IPS DF 6.9 (cell line): Measurements from ENCODE around the gene SGMS1.

Experiments used
- DNase-seq: peaks from one replicate; pipeline ENCODE4 v3.0.0-alpha.2; 2013; ENCODE audit warnings: low read depth, low spot score
- H3K27ac ChIP-seq: one replicate; pipeline ENCODE4 v1.5.1; 2013; ENCODE audit warnings: low read length, control low read depth
- H3K27me3 ChIP-seq: 2 replicates; pipeline ENCODE4 v1.6.1; 2013; ENCODE audit warnings: mild to moderate bottlenecking, low read length; ENCODE audit not compliant: control insufficient read depth, insufficient read depth
- H3K36me3 ChIP-seq: 2 replicates; pipeline ENCODE4 v1.6.1; 2013; ENCODE audit warnings: low read length; ENCODE audit not compliant: control insufficient read depth, insufficient read depth
- H3K4me1 ChIP-seq: 2 replicates; pipeline ENCODE4 v1.6.1; 2013; ENCODE audit warnings: low read length; ENCODE audit not compliant: control insufficient read depth, insufficient read depth
- H3K4me3 ChIP-seq: 2 replicates; pipeline ENCODE4 v1.5.1; 2013; ENCODE audit warnings: mild to moderate bottlenecking, low read length
- H3K9me3 ChIP-seq: 2 replicates; pipeline ENCODE4 v1.6.1; 2013; ENCODE audit warnings: low read length, inconsistent platforms; ENCODE audit not compliant: control insufficient read depth, insufficient read depth
- WGBS: extraction: QIAGEN DNeasy Blood & Tissue Kit; methylation state at CpG from one replicate; pipeline ENCODE4 v1.1.7; 2013; ENCODE audit warnings: mixed read lengths, missing lambda C conversion rate; ENCODE audit not compliant: insufficient read length, insufficient coverage; 5-methylcytosine and 5-hydroxymethylcytosine counted together

Gene SGMS1

GRCh38 chr10:50392426-50392825, 231.3 kb downstream of the SGMS1 start:
- Histone ChIP-seq H3K4me1 (no peaks in the 10 kb centered on the region), H3K9me3 (no peaks in the 10 kb centered on the region), H3K27me3 (no peaks in the 10 kb centered on the region), H3K27ac (no peak overlapping the region), H3K4me3 (no peak overlapping the region), H3K36me3 (no peaks in the 10 kb centered on the region)
- WGBS = no CpG with 5 or more reads among the region's 5 CpGs
- no peak for DNase-seq

- WGBS = no CpG with 5 or more reads among the region's 2 CpGs
- DNase-seq = no peak
- H3K27ac ChIP-seq = no peak overlapping the region
- H3K4me3 ChIP-seq = no peak overlapping the region
- no peaks in the 10 kb centered on the region for H3K9me3 ChIP-seq
- no peaks in the 10 kb centered on the region for H3K27me3 ChIP-seq
- no peaks in the 10 kb centered on the region; the same call in 1 of the 2 replicates for H3K4me1 ChIP-seq
- no peaks in the 10 kb centered on the region for H3K36me3 ChIP-seq
Observed at GRCh38 chr10:50390302-50390701, 233.5 kb downstream of the SGMS1 start.

GRCh38 chr10:50388181-50388580, 235.6 kb downstream of the SGMS1 start:
- Histone ChIP-seq H3K27ac (no peak overlapping the region), H3K4me1 (no peaks in the 10 kb centered on the region; the same call in 1 of the 2 replicates), H3K27me3 (no peaks in the 10 kb centered on the region), H3K9me3 (no peaks in the 10 kb centered on the region), H3K36me3 (no peaks in the 10 kb centered on the region), H3K4me3 (no peak overlapping the region)
- DNase-seq = no peak
- no CpG with 5 or more reads among the region's 2 CpGs for WGBS

GRCh38 chr10:50387732-50388073, 236.1 kb downstream of the SGMS1 start:
- DNase-seq = no peak

GRCh38 chr10:50387007-50387731, 236.6 kb downstream of the SGMS1 start:
- no peaks in the 10 kb centered on the region for H3K9me3 ChIP-seq
- H3K36me3 ChIP-seq = no peaks in the 10 kb centered on the region
- no peaks in the 10 kb centered on the region; the same call in 1 of the 2 replicates for H3K4me1 ChIP-seq
- H3K27me3 ChIP-seq = no peaks in the 10 kb centered on the region
- WGBS = no CpG with 5 or more reads among the region's 7 CpGs
- DNase-seq = no peak
- H3K4me3 ChIP-seq = no peak overlapping the region
- no peak overlapping the region for H3K27ac ChIP-seq

More at GRCh38 chr10:50387732-50388073, 236.1 kb downstream of the SGMS1 start:
- H3K27me3 ChIP-seq = no peaks in the 10 kb centered on the region
- WGBS = no CpG with 5 or more reads among the region's 2 CpGs
- H3K4me3 ChIP-seq = no peak overlapping the region
- H3K27ac ChIP-seq = no peak overlapping the region
- no peaks in the 10 kb centered on the region for H3K9me3 ChIP-seq
- H3K36me3 ChIP-seq = no peaks in the 10 kb centered on the region
- H3K4me1 ChIP-seq = no peaks in the 10 kb centered on the region; the same call in 1 of the 2 replicates

GRCh38 chr10:50385624-50386023, 238.1 kb downstream of the SGMS1 start:
- H3K4me1 ChIP-seq = no peaks in the 10 kb centered on the region; the same call in 1 of the 2 replicates
- DNase-seq = no peak
- H3K4me3 ChIP-seq = no peak overlapping the region
- no peak overlapping the region for H3K27ac ChIP-seq
- no peaks in the 10 kb centered on the region for H3K36me3 ChIP-seq
- H3K27me3 ChIP-seq = no peaks in the 10 kb centered on the region
- no CpG with 5 or more reads among the region's 2 CpGs for WGBS
- H3K9me3 ChIP-seq = no peaks in the 10 kb centered on the region

GRCh38 chr10:50384898-50385297, 238.9 kb downstream of the SGMS1 start:
- no CpG with 5 or more reads among the region's 2 CpGs for WGBS
- H3K4me1 ChIP-seq = no peaks in the 10 kb centered on the region; the same call in 1 of the 2 replicates

GRCh38 chr10:50384238-50384637, 239.5 kb downstream of the SGMS1 start:
- H3K4me1 ChIP-seq = no peaks in the 10 kb centered on the region; the same call in 1 of the 2 replicates
- H3K4me3 ChIP-seq = no peak overlapping the region

More at GRCh38 chr10:50384898-50385297, 238.9 kb downstream of the SGMS1 start:
- H3K27me3 ChIP-seq = no peaks in the 10 kb centered on the region
- H3K27ac ChIP-seq = no peak overlapping the region
- no peaks in the 10 kb centered on the region for H3K9me3 ChIP-seq
- no peak overlapping the region for H3K4me3 ChIP-seq
- H3K36me3 ChIP-seq = no peaks in the 10 kb centered on the region
- no peak for DNase-seq

GRCh38 chr10:50382576-50383023, 241.2 kb downstream of the SGMS1 start:
- no peaks in the 10 kb centered on the region for H3K9me3 ChIP-seq
- H3K4me3 ChIP-seq = no peak overlapping the region
- no CpG with 5 or more reads among the region's 4 CpGs for WGBS
- no peaks in the 10 kb centered on the region for H3K36me3 ChIP-seq
- no peaks in the 10 kb centered on the region for H3K27me3 ChIP-seq
- no peak overlapping the region for H3K27ac ChIP-seq
- no peak for DNase-seq
- no peaks in the 10 kb centered on the region; the same call in 1 of the 2 replicates for H3K4me1 ChIP-seq

More at GRCh38 chr10:50384238-50384637, 239.5 kb downstream of the SGMS1 start:
- H3K36me3 ChIP-seq = no peaks in the 10 kb centered on the region
- no peaks in the 10 kb centered on the region for H3K27me3 ChIP-seq
- no peaks in the 10 kb centered on the region for H3K9me3 ChIP-seq
- no peak overlapping the region for H3K27ac ChIP-seq
- DNase-seq = no peak

- no peak overlapping the region for H3K27ac ChIP-seq
- H3K27me3 ChIP-seq = no peaks in the 10 kb centered on the region
- DNase-seq = no peak
- no peaks in the 10 kb centered on the region for H3K9me3 ChIP-seq
- no CpG with 5 or more reads among the region's 3 CpGs for WGBS
- H3K36me3 ChIP-seq = no peaks in the 10 kb centered on the region
- no peaks in the 10 kb centered on the region for H3K4me1 ChIP-seq
- H3K4me3 ChIP-seq = no peak overlapping the region
Observed at GRCh38 chr10:50381642-50382041, 242.1 kb downstream of the SGMS1 start.

- no peak overlapping the region for H3K27ac ChIP-seq
Observed at GRCh38 chr10:50379616-50380015, 244.1 kb downstream of the SGMS1 start.

More at GRCh38 chr10:50379616-50380015, 244.1 kb downstream of the SGMS1 start:
- no peaks in the 10 kb centered on the region for H3K27me3 ChIP-seq
- no peaks in the 10 kb centered on the region for H3K4me1 ChIP-seq
- peaks cover 2% of the 10 kb centered on the region; the same call in 1 of the 2 replicates for H3K36me3 ChIP-seq
- DNase-seq = no peak
- H3K9me3 ChIP-seq = no peaks in the 10 kb centered on the region
- no peak overlapping the region for H3K4me3 ChIP-seq
- no CpG with 5 or more reads among the region's 2 CpGs for WGBS
